Esophagus squamous epithelium (tissue), 4 donors: ENCODE data around the gene GPX2.

ENCODE experiments used
- POLR2A ChIP-seq, 4 donors: fragments of 450-650 bp; IDR thresholded peaks; one replicate each; pipeline ENCODE4 v1.6.1; 2017; ENCODE audit warnings: antibody characterized with exemption in 4 of 4, mild to moderate bottlenecking in 4 of 4, moderate library complexity in 3 of 4
- TF ChIP-seq, protein P1 (sequence below), 6 experiments: fragments of 450-650 bp in 4 of 6; fragments of 200-600 bp in 2 of 6; sonication (generic) in 2 of 6; IDR thresholded peaks; one replicate each; pipeline ENCODE4 v1.5.1; 2016 to 2019; ENCODE audit warnings: antibody characterized with exemption in 6 of 6, mild to moderate bottlenecking in 4 of 6, moderate library complexity in 4 of 6

DNA sequence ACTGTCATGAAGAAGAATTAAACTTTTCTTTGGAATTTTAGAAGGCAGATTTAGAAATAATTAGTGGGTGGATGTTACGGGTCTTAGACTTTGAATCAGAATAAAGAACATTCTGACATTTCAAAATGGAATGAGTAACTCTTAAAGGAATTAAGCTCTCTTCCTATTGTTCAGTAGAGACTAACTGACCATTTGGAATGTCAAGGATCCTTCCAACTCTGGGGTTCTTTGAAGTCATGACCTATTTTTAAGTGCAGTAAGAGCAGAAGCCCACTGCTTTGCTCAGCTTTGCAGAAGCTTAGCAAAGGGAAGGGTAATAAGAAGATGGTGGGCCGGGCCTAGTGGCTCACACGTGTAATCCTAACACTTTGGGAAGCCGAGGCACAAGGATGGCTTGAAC, 24.3 kb downstream of the GPX2 start:
- TF ChIP-seq, protein P1, sequence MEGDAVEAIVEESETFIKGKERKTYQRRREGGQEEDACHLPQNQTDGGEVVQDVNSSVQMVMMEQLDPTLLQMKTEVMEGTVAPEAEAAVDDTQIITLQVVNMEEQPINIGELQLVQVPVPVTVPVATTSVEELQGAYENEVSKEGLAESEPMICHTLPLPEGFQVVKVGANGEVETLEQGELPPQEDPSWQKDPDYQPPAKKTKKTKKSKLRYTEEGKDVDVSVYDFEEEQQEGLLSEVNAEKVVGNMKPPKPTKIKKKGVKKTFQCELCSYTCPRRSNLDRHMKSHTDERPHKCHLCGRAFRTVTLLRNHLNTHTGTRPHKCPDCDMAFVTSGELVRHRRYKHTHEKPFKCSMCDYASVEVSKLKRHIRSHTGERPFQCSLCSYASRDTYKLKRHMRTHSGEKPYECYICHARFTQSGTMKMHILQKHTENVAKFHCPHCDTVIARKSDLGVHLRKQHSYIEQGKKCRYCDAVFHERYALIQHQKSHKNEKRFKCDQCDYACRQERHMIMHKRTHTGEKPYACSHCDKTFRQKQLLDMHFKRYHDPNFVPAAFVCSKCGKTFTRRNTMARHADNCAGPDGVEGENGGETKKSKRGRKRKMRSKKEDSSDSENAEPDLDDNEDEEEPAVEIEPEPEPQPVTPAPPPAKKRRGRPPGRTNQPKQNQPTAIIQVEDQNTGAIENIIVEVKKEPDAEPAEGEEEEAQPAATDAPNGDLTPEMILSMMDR (IDR thresholded peaks at IDR 0.05), result no peak
- no peak for TF ChIP-seq POLR2A (IDR thresholded peaks at IDR 0.05)
